Islet of Langerhans (tissue), 1 donor: ENCODE results near the gene SIVA1.
"Not testable (repeated sequence)": the region's sequence is repeated elsewhere in the genome, so short reads cannot be mapped to it uniquely, and the experiment has no call there.

Source experiments
- FAIRE-seq: peaks from one replicate; lab custom pipeline; 2011; peaks lifted over from hg19 to GRCh38; lab: Jason Lieb, UNC

Gene SIVA1

GRCh38 chr14:104734991-104735779, 17.8 kb upstream of the SIVA1 start:
- no peak for FAIRE-seq

GRCh38 chr14:104735830-104736642, 16.9 kb upstream of the SIVA1 start:
- no peak for FAIRE-seq

DNA sequence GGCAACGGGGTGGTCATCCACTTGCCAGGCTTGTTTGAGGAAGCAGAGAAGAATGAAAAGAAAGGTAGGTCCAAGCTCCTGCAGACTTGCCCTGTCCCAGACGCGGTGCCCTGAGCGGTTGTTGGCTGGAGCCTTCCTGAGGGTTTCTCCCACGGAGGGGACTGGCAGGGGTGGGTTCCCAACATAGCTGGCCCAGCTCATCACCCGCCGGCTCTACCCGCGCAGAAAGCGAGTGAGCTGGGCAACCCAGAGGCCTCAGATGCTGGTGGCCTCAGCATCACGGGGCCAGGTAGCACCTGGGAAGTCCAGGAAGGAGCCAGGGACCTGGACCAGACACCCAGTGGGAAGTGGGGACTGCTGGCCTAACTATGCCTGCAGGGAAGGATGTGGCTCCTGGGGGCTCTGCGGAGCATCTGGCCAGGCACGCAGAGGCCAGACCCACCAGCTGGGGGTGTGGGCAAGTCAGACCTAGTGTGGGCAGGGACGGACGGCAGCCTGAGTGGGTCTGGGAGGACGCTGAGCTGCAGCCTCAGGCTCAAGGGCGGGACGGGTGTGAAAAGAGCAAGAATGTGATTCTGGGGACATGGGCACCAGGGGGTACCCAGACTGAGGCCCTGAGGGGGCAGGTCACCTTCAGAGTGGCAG, 14.4 kb upstream of the SIVA1 start:
- no peak for FAIRE-seq

DNA sequence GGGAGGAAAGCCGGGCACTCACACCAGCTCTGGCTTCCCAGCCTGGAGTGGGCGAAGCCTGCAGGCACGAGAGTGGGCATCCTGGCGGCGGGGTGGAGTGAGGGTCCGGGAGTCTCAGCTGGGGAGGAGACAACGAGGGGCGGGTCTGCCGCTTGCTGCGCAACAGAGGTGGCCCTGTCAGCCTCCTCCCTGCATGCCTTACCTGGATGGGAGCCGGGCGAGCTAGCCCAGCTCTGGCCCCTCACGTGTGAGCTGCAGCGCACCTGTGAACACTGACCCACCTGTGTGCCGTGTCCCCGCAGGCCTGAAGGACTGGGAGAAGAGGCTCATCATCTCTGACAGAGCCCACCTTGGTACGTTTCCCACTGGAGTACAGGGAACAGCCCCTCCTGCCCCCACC, 13.9 kb upstream of the SIVA1 start:
- FAIRE-seq: no peak

- FAIRE-seq: no peak
These were observed 13.1 kb upstream of the SIVA1 start for GRCh38 chr14:104739546-104740516.

DNA sequence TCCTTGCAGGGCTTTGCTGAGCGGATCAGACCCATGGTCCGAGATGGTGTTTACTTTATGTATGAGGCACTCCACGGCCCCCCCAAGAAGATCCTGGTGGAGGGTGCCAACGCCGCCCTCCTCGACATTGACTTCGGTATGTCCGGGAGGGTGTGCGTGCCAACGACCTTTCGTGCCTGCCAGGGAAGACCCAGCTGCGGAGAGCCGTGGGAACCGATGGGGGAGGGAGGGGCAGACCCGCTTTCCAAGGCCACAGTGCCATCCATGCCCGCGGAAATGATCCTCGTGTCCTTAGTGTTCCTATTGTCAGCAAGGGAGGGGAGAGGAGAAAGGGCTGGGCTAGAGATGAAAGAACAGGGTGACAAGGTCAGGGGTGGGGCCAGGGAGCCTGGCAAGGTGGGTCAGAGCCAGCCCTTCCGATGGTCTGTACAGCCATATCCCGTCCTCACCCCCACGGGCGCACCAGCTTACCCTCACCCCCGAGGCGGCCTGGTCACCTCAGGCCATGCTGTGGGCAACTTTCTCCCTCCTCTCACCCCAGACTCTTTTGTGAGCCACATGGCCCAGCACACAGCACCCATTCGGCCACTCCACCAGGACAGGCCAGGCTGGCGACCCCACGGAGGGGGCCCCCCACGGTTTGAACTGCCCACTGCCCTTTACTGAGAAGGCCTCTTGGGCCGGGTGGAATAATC, 11.7 kb upstream of the SIVA1 start:
- FAIRE-seq: no peak

- no peak for FAIRE-seq
These were observed 11.1 kb upstream of the SIVA1 start for GRCh38 chr14:104741803-104742251.

GRCh38 chr14:104742586-104743455, 10.1 kb upstream of the SIVA1 start:
- no peak for FAIRE-seq

- FAIRE-seq: no peak
These were observed 9.2 kb upstream of the SIVA1 start for GRCh38 chr14:104743461-104744380.

GRCh38 chr14:104744484-104744883, 8.5 kb upstream of the SIVA1 start:
- no peak for FAIRE-seq

DNA sequence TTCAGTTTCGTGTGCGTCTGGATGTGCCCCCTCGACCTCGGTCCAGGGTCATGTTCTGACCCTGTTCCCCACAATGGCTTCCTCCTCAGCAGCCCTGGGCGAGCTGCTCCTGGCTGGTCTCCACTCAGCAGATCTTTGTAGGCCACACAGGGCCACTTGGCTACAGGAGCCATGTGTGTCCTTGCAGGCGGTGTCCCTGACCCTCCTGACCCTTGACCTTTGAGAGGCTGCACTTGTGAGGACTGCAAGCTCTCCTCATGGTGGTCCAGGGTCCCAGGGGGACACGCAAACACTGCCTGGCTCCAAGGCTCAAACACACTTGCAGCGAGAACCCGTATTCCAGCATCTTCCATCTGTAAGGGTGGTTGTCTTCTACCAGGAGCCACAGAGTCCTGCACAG, 7.5 kb upstream of the SIVA1 start:
- no peak for FAIRE-seq

- no peak for FAIRE-seq
These were observed 6.8 kb upstream of the SIVA1 start for GRCh38 chr14:104746071-104746545.

- FAIRE-seq: peak; percentile 97
These were observed 5.9 kb upstream of the SIVA1 start for GRCh38 chr14:104746934-104747481.

DNA sequence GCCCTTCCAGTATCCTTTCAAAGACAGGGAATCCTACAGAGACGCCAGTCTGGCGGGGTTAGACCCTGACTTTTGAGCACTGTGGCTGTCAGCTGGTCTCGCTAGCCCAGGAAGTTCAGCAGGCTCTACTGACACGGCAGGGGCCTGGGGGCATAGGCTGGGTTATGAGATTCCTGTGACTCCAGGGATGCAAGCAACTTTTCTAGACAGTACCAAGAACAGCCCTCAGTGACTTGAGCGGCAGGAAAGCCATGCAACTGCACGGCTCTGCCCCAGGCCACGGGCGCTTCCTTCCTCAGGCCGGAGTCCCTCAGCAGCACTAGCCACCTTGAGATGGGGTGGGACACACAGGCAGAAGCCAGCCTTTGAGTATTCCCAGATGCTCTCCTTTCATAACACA, 5.1 kb upstream of the SIVA1 start:
- no peak for FAIRE-seq

- FAIRE-seq: no peak
These were observed 3.8 kb upstream of the SIVA1 start for GRCh38 chr14:104749111-104749649.

DNA sequence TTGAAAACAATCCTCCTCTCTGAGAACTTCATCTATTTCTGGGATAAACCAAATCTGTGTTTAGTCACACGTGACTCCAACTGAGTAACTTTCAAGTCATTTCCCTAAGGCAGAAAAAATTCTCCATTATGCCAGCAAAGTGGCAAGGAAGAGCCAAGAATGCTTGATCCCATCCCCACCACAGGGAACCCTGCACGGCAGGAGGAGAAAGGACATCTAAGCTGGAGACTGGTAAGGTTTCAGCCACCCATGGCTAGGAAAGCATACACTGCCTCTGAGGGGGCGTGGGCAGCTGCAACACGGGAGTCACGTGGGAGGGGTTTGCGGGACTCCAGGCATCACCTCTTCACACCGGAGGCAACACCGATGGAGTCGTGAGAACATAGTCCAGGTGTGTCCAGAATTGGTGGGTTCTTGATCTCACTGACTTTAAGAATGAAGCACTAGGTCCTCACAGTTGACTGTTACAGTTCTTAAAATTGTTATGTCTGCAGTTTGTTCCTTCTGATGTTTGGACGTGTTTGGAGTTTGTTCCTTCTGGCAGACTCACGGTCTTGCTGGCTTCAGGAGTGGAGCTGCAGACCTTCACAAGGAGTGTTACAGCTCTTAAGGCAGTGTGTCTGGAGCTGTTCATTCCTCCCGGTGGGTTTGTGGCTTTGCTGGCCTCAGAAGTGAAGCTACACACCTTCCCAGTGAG, 2.7 kb upstream of the SIVA1 start:
- no peak for FAIRE-seq

GRCh38 chr14:104750753-104751057, 2.2 kb upstream of the SIVA1 start:
- not testable (repeated sequence) for FAIRE-seq
